GM04503 (cell line): ENCODE results near the gene ARSA.
"Not testable (repeated sequence)": the region's sequence is repeated elsewhere in the genome, so short reads cannot be mapped to it uniquely, and the experiment has no call there.

Source experiments
- DNase-seq: peaks from one replicate; pipeline ENCODE4 v3.0.0-alpha.2; 2012; ENCODE audit warnings: low read depth

ARSA gene

GRCh38 chr22:50654664-50655063 lies 26.7 kb upstream of the ARSA start:
- not testable (repeated sequence) for DNase-seq

DNA sequence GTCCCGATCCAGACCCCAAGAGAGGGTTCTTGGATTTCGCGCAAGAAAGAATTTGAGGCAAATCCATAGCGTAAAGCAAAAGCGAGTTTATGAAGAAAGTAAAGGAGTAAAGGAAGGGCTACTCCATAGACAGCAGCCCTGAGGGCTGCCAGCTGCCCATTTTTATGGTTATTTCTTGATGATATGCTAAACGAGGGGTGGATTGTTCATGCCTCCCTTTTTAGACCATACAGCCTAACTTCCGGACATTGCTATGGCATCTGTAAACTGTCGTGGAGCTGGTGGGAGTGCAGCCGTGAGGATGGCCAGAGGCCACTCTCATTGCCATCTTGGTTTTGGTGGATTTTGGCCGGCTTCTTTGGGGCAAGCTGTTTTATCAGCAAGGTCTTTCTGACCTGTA lies 25.3 kb upstream of the ARSA start:
- DNase-seq, result no peak

DNA sequence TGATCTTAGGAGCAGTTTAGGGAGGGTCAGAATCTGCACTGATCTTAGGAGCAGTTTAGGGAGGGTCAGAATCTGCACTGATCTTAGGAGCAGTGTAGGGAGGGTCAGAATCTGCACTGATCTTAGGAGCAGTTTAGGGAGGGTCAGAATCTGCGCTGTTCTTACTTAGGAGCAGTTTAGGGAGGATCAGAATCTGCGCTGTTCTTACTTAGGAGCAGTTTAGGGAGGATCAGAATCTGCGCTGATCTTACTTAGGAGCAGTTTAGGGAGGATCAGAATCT lies 15.8 kb upstream of the ARSA start:
- not testable (repeated sequence) for DNase-seq

DNA sequence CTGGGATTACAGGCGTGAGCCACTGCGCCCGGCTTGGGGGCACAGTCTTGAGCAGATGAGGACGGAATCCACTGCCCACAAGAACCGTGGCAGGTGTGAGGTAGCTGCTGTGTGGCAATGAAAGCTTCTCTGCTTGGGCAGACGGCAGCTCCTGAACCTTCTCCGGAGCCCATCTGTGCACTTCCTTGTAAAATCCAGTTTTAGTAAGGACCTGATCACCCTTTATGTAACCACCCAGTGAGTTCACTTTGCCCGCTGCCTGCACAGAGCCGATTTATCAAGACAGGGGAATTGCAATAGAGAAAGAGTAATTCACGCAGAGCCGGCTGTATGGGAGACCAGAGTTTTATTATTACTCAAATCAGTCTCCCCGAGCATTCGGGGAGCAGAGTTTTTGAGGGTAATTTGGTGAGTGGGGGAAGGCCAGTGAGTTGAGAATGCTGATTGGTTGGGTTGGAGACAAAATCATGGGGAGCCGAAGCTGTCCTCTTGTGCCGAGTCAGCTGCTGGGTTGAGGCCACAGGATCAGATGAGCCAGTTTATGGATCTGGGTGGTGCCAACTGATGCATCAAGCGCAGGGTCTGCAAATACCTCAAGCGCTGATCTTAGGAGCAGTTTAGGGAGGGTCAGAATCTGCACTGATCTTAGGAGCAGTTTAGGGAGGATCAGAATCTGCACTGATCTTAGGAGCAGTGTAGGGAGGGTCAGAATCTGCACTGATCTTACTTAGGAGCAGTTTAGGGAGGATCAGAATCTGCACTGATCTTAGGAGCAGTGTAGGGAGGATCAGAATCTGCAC lies 15.3 kb upstream of the ARSA start:
- DNase-seq, result not testable (repeated sequence)

DNA sequence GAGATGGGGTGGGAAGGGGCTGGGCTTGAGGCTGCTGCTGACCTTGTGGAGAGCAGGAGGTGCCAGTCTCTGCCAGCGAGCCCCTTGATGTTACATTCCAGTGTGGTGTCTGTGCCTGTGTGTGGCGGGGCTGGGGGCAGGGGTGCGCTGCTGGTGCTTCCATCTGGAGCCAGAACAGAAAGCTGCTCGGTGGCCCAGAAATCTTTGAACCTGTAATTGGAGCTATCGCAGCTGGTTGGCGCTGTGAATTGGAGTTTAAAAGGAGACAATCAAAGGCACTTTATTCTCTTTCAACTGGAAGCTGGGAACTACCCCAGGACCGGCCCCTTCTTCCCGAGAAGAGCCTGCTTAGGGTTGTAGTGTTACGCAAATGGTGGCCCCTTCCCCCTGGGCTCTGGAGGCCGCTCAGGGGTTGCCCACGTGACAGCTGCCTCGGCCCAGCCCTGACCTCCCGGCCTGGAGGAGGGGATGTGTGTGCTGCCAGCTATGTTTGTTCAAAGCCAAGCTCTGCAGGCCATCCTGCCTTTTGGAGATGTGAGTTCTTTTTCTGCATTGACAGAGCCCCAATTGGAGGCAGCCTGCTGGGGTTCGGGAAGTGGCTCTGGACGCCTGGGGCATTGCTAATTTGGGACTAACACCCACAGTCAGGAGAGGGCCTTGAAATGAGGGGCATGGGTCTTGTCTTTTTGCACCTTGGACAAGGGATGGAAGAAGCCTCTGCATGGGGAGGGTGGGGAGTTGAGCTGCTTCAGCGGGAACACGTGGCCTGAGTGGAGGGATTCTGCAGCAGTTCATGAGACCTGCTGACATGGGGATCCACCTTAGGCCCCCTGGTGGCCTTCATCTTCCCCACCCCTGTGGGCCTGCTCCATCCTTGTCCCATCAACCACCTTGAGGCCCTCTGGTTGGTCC lies 14.0 kb upstream of the ARSA start:
- no peak for DNase-seq

DNA sequence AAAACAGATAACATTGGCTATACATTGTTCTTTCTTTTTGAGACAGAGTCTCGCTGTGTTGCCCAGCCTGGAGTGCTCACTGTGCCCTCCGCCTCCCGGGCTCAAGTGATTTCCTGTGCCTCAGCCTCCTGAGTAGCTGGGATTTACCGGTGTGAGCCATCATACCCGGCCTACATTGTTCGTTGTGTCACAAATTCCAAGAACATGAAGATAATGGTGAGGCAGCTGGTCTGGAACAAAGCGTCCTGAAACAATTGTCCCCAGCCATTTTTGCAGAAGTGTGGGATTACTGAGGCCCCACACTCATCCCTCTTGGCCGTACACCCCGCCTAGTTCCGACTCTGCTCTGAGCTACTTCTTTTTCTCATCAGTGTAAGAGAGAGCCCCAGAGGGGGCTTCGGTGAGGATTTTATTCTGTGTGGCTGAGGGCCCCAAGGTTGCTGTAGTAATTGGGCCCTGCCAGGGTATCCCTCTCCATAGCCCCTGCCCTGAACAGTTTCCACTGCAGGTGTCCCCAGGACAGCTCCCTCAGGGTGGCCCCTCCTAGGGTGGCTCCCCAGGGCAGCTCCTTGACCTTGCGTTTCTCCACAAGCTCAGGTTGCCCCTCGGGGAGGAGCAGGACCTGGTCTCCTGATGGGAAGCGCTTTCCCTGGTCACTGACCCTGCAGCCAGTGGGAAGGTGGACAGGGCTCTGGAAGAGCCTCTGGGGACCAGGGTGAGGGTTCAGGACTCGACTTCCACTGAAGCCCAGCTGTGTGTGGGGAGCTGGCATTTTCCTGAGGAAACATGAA lies 13.1 kb upstream of the ARSA start:
- no peak for DNase-seq

- not testable (repeated sequence) for DNase-seq
These were observed 12.3 kb upstream of the ARSA start for GRCh38 chr22:50640296-50640695.

DNA sequence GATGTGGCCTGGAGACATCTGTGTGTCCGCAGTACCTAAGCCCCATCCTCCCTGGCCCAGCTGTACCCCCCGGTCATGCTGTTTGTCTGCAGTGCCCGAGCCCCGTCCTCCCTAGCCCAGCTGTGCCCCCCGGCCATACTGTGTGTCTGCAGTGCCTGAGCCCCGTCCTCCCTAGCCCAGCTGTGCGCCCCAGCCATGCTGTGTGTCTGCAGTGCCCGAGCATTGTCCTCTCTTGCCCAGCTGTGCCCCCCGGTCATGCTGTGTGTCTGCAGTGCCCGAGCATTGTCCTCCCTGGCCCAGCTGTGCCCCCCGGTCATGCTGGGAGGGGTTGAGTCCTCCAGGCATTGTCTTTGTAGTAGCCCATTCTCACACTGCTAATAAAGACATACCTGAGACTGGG lies 7.6 kb upstream of the ARSA start:
- DNase-seq, result no peak

- no peak for DNase-seq
These were observed 5.8 kb upstream of the ARSA start for GRCh38 chr22:50633771-50634170.

DNA sequence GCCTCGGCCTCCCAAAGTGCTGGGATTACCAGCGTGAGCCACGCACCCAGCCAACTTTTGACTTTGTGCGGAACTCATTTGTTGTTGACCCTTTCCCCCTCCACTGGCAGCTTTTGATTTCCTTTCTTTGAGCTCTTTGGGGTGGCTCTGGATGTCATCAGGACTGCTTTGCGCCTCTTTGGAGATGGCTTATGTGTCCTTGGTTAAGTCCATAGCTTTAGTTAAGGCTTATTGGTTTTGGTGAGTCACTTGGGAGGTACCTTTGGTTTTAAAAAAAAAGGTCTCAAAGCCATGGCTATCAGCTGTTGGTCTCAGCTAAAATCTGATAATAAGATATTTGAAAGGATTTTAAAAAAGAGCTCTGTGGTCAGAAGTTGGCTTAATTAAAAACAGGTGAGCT lies 5.1 kb upstream of the ARSA start:
- no peak for DNase-seq

- no peak for DNase-seq
These were observed 2.4 kb upstream of the ARSA start for GRCh38 chr22:50630376-50630775.

- DNase-seq, result no peak
These were observed 687 bp upstream of the ARSA start for GRCh38 chr22:50628543-50629134.

- DNase-seq, result no peak
These were observed 906 bp downstream of the ARSA start for GRCh38 chr22:50626850-50627641.

DNA sequence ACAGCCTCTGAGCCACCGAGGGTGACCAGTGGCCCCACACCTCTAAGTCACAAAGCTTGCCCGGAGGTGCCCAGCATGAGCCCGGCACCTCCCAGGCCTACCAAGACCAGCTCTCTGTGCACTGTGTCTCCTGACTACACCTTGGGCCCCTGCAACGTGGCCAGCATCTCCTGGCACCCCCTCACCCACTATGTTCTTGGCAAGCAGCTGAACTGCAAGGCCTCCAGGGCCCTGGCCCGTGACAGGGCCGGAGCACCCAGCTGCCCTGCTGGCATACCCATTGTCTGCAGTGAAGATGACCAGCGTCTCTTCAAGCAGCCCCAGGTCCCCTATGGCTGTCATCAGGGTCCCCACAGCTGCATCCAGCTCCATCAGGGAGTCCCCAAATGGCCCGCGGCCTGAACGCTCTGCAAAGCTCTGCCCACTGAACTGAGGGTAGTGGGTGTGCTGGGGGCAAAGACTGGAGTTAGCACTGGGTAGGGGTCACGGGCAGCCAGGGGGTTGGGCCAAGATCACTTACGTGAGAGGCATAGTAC lies 1.6 kb downstream of the ARSA start:
- DNase-seq, result no peak

DNA sequence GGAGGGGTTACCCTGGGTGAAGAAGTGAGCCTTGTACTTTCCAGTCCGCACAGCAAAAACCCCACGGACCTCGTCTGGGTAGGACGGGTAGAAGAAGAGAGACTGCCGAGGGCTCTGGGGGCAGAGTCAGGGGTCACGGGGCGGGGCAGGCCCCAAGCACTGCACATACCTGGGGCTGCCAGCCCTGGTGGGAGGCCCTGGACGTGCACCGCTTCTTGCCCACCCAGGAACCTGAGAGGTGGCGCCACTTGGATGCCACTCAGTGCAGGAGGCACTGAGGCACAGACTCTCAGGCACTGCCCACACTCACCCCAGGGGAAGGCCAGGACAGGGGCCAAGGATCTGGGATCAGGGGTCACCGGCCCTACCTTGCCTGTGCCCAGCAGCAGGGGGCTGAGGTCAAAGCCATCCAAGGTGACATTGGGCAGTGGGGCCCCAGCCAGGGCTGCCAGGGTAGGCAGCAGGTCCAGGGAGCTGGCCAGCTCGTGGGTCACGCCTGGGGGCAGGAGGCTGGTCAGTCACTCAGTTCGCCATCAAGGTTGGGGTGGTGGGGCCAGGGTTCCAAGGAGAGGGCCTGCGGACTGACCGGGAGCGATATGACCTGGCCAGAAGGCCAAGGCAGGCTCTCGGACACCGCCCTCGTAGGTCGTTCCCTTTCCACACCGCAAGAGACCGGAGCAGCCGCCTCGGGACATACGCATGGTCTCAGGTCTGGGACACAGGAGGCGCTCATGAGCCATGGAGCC lies 2.2 kb downstream of the ARSA start:
- DNase-seq, result no peak

DNA sequence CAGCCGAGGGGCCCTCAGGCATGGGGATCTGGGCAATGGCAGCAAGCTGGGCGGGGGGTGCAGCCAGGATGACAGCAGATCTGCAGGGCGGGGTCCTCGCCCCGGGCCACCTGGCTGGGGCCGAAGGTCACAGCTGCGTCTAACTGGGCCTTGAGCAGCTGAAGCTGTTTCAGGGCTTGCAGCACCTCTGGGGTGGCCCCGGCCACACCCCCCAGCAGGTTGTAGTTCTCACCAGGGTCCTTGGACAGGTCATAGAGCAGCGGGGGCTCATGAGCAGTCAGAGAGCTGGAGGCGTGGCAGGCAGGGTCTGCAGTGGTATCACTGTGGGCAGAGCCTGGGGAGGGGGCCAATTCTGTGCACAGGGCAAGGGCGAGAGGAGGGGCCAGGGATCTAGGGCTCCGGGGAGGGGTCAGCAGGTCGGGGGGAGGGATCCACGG lies 2.8 kb downstream of the ARSA start:
- DNase-seq, result no peak

DNA sequence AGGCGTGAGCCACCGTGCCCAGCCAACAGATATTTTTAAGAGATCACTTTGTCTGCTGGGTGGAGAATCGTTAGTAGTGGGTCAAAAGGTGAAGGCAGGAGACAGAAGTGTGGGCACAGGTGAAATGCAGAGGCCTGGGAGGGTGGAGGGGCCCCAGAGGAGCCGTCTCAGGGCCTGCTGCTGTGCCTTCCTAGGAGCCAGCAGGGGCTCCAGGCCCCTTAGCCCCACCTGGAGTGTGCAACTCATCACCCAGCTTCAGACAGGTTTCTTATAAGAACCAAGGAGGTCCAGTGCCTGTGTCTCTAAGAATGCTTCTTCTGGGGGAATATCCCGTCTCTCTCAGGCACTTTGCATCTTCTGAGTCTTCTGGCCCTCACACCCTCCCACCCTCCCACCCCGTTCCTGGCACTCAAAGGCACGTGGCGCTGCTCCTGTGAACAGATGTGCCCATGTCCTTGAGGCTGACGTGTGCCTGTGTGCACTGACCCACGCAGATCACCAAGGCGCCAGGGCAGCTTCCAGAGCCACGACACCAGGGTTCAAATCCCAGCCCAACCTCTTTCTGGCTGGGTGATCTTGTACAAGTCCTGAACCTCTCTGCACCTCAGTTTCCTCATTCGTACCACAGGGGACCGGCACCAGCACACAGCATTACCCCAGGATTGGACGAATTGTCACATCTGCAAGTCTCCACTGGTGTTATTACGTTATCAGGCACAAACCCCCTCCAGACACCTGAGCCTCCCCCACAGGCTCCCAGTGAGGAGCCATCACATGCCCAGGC lies 3.4 kb downstream of the ARSA start:
- DNase-seq, result no peak

DNA sequence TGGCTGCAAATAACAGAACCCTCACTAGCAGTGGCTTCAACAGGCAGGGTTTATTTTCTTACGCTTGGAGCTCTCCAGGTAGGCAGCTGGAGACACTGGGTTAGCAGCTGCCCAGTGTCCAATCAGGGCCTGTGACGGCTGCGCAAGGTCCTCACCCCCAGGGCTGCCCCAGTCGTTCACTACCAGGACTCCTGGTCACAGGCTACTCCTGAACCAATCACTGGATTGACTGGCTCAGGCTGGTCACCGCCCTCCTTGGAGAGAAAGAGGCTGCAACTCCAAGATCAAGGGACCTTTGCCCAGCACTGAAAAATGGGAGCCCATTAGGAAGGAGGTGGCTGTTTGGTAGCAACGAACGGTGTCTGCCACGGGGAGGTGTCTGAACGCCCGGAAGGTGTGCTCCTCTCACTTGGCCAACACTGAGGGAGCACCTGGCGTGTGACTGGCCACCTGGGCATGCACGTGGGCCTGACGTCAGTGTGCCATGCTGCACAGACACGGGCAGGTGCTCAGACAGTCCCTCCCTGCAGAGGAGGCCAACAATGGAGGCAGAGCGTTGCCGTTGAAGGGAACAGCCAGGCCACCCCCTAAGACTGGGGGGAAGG lies 5.1 kb downstream of the ARSA start:
- DNase-seq, result no peak
